OCI-LY1 (cell line): Measurements from ENCODE around the gene VEZF1.

Experiments used
- H2AFZ ChIP-seq: fragments of 200-600 bp; sonication (generic), shearing (Covaris generic); 2 replicates; pipeline ENCODE4 v1.6.0; 2014; ENCODE audit warnings: antibody characterized with exemption, mild to moderate bottlenecking, low read length
- H3F3A ChIP-seq: fragments of 200-600 bp; sonication (generic), shearing (Covaris generic); 2 replicates; pipeline ENCODE4 v1.6.0; 2014; ENCODE audit warnings: mild to moderate bottlenecking, antibody characterized with exemption, low read length, moderate library complexity; ENCODE audit not compliant: insufficient read depth
- H3K27ac ChIP-seq: fragments of 200-600 bp; sonication (generic); 2 replicates; pipeline ENCODE4 v1.5.1; 2014; ENCODE audit warnings: low read length, mixed run types, mild to moderate bottlenecking, low read depth; ENCODE audit not compliant: poor library complexity, severe bottlenecking
- H3K27me3 ChIP-seq: fragments of 200-600 bp; sonication (generic); 2 replicates; pipeline ENCODE4 v1.6.0; 2014; ENCODE audit warnings: antibody characterized with exemption, mild to moderate bottlenecking, low read length, moderate library complexity; ENCODE audit not compliant: insufficient read depth
- H3K36me3 ChIP-seq: fragments of 200-600 bp; sonication (generic); 2 replicates; pipeline ENCODE4 v1.6.1; 2014; ENCODE audit warnings: mild to moderate bottlenecking, antibody characterized with exemption, low read length, moderate library complexity, mixed read lengths; ENCODE audit not compliant: insufficient read depth
- H3K4me1 ChIP-seq: fragments of 200-600 bp; sonication (generic); 2 replicates; pipeline ENCODE4 v1.5.1; 2014; ENCODE audit warnings: mild to moderate bottlenecking, low read length, moderate library complexity; ENCODE audit not compliant: insufficient read depth, severe bottlenecking
- H3K4me2 ChIP-seq: fragments of 200-600 bp; sonication (generic), shearing (Covaris generic); 2 replicates; pipeline ENCODE4 v1.6.1; 2014; ENCODE audit warnings: low read length
- H3K4me3 ChIP-seq: fragments of 200-600 bp; sonication (generic); 2 replicates; pipeline ENCODE4 v1.5.1; 2014; ENCODE audit warnings: low read length, low read depth, mild to moderate bottlenecking, mixed read lengths; ENCODE audit not compliant: poor library complexity, severe bottlenecking
- H3K79me2 ChIP-seq: fragments of 200-600 bp; shearing (Covaris generic); 2 replicates; pipeline ENCODE4 v1.6.1; 2016; ENCODE audit warnings: mixed run types, low read length, mixed read lengths; ENCODE audit not compliant: insufficient read depth
- H3K9ac ChIP-seq: fragments of 200-600 bp; sonication (generic), shearing (Covaris generic); 2 replicates; pipeline ENCODE4 v1.6.1; 2014; ENCODE audit warnings: mild to moderate bottlenecking, low read length, mixed read lengths
- H3K9me2 ChIP-seq: fragments of 200-600 bp; sonication (generic), shearing (Covaris generic); 2 replicates; pipeline ENCODE4 v1.6.1; 2014; ENCODE audit warnings: low read depth, mild to moderate bottlenecking, low read length, mixed read lengths
- H3K9me3 ChIP-seq: fragments of 200-600 bp; shearing (Covaris generic); 2 replicates; pipeline ENCODE4 v1.6.1; 2014; ENCODE audit warnings: low read length, mixed read lengths
- H4K20me1 ChIP-seq: fragments of 200-600 bp; sonication (generic), shearing (Covaris generic); 2 replicates; pipeline ENCODE4 v1.6.0; 2016; ENCODE audit warnings: mild to moderate bottlenecking, low read length; ENCODE audit not compliant: insufficient read depth
- EZH2 ChIP-seq: fragments of 200-600 bp; sonication (generic), shearing (Covaris generic); IDR thresholded peaks from 2 replicates; pipeline ENCODE4 v1.8.0; 2017; ENCODE audit warnings: borderline replicate concordance, mixed run types, mild to moderate bottlenecking, antibody characterized with exemption, low read length, moderate library complexity, mixed read lengths
- TF ChIP-seq, protein P1 (sequence below): fragments of 200-600 bp; sonication (generic), shearing (Covaris generic); IDR thresholded peaks from 2 replicates; pipeline ENCODE4 v1.5.1; 2017; ENCODE audit warnings: mild to moderate bottlenecking, antibody characterized with exemption, low read length, moderate library complexity, mixed read lengths

Gene VEZF1

DNA sequence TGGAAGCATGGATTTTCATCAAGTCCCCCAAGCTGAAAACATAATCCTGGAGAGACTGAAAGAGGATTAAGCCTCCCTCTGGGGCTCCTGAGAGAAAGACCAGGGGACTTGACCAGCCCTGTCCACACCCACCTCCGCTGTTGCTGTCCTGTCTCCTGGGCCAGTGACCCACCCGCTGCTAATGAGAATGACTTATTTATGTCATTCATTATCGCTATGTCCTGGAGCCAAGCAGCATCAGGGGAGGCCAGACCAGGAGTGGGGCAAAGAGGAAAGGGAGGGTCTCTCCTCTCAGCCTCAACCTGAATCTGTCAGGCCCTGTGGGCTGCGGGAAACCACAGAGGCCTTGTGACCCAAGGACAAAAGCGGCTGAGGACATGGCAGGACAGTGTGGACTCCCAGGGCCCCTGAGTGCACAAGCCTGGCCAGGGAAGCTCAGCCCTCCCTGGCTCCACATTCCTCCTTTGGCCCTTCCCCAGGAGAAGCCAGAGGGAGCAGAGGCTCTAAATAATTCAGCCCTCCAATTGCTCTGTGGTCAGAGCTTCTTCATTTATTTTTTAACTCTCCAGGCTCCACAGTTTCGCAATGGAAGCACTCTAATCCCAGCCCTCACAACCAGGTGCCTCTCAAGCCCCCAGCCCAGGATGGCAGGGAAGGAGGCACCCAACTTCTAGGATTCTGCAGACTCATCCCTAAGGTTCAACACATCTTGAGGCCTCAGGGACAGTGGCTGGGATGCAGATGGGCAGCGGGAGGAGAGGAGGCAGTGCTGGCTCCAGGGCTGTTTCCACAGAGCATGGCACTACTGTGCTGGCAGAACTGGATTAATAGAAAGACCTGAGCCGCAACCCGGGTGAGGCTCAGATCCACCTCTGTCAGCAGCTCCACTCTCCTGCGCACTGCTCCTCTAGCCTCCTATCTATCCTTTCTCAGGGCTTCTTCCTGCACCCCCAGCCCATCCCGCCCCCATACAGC is 51.9 kb downstream of the VEZF1 start:
- H4K20me1 ChIP-seq, result no peaks in the 10 kb centered on the region
- no peaks in the 10 kb centered on the region for H3K27me3 ChIP-seq
- H3K27ac ChIP-seq, result no peak overlapping the region
- TF ChIP-seq, protein P1, sequence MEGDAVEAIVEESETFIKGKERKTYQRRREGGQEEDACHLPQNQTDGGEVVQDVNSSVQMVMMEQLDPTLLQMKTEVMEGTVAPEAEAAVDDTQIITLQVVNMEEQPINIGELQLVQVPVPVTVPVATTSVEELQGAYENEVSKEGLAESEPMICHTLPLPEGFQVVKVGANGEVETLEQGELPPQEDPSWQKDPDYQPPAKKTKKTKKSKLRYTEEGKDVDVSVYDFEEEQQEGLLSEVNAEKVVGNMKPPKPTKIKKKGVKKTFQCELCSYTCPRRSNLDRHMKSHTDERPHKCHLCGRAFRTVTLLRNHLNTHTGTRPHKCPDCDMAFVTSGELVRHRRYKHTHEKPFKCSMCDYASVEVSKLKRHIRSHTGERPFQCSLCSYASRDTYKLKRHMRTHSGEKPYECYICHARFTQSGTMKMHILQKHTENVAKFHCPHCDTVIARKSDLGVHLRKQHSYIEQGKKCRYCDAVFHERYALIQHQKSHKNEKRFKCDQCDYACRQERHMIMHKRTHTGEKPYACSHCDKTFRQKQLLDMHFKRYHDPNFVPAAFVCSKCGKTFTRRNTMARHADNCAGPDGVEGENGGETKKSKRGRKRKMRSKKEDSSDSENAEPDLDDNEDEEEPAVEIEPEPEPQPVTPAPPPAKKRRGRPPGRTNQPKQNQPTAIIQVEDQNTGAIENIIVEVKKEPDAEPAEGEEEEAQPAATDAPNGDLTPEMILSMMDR, result no peak
- no peak for TF ChIP-seq EZH2
- H3K4me1 ChIP-seq, result peaks cover 20% of the 10 kb centered on the region
- no peaks in the 10 kb centered on the region for H3K36me3 ChIP-seq
- H2AFZ ChIP-seq, result no peak overlapping the region
- no peaks in the 10 kb centered on the region for H3K79me2 ChIP-seq
- H3K9ac ChIP-seq, result no peak overlapping the region
- no peak overlapping the region for H3K4me2 ChIP-seq
- H3K9me2 ChIP-seq, result no peaks in the 10 kb centered on the region
- H3K4me3 ChIP-seq, result no peak overlapping the region
- H3F3A ChIP-seq, result no peaks in the 10 kb centered on the region
- H3K9me3 ChIP-seq, result no peaks in the 10 kb centered on the region

- Histone ChIP-seq H3K4me3 (no peak overlapping the region), H2AFZ (no peak overlapping the region), H3K27me3 (peaks cover 7% of the 10 kb centered on the region; the same call in 1 of the 2 replicates), H3K9me3 (no peaks in the 10 kb centered on the region), H3K4me1 (no peaks in the 10 kb centered on the region), H3K36me3 (no peaks in the 10 kb centered on the region), H3K9ac (no peak overlapping the region), H3K79me2 (no peaks in the 10 kb centered on the region), H4K20me1 (no peaks in the 10 kb centered on the region), H3K27ac (no peak overlapping the region), H3K9me2 (no peaks in the 10 kb centered on the region), H3K4me2 (no peak overlapping the region), H3F3A (no peaks in the 10 kb centered on the region)
- no peak for TF ChIP-seq EZH2
- TF ChIP-seq, protein P1, result no peak
Observed at GRCh38 chr17:57931488-57932137, 56.4 kb downstream of the VEZF1 start.

GRCh38 chr17:57930239-57930638 is 57.8 kb downstream of the VEZF1 start:
- TF ChIP-seq, protein P1, result no peak

More at GRCh38 chr17:57930239-57930638, 57.8 kb downstream of the VEZF1 start:
- Histone ChIP-seq H3K9ac (no peak overlapping the region), H3K4me1 (no peaks in the 10 kb centered on the region), H3K36me3 (no peaks in the 10 kb centered on the region), H2AFZ (no peak overlapping the region), H3K27me3 (peaks cover 14% of the 10 kb centered on the region; the same call in 1 of the 2 replicates), H3K9me3 (no peaks in the 10 kb centered on the region), H3K4me3 (no peak overlapping the region), H3K27ac (no peak overlapping the region), H3K4me2 (no peak overlapping the region), H3K79me2 (no peaks in the 10 kb centered on the region), H3K9me2 (no peaks in the 10 kb centered on the region), H3F3A (no peaks in the 10 kb centered on the region), H4K20me1 (no peaks in the 10 kb centered on the region)
